HepG2 (cell line): ENCODE measurements around the gene NCOA7.

Experiments
- CCDC6 ChIP-seq: sonication (generic); formaldehyde crosslinking; IDR thresholded peaks from 2 replicates; pipeline ENCODE4 v1.8.1; 2022; ENCODE audit warnings: mild to moderate bottlenecking, missing genetic modification reagents, moderate library complexity
- ETV6 ChIP-seq: sonication (generic); formaldehyde crosslinking; conservative IDR thresholded peaks from 2 replicates; pipeline ENCODE4 v1.4.0; 2020; ENCODE audit warnings: missing genetic modification reagents
- FOXP4 ChIP-seq: sonication (generic); formaldehyde crosslinking; IDR thresholded peaks from 2 replicates; pipeline ENCODE4 v1.4.0; 2020; ENCODE audit warnings: missing genetic modification reagents
- POLR2A ChIP-seq, 2 experiments: IDR thresholded peaks; 2 replicates each; pipeline ENCODE4 v1.6.1; 2011; ENCODE audit warnings: low read depth in 2 of 2, low read length in 2 of 2, mild to moderate bottlenecking in 1 of 2, moderate library complexity in 1 of 2; ENCODE audit not compliant: insufficient read depth in 1 of 2
- SMAD1 ChIP-seq: sonication (generic); formaldehyde crosslinking; IDR thresholded peaks from 2 replicates; pipeline ENCODE4 v1.4.0; 2020; ENCODE audit warnings: missing genetic modification reagents, low read depth, mild to moderate bottlenecking, borderline replicate concordance
- ZBTB46 ChIP-seq: sonication (generic); formaldehyde crosslinking; IDR thresholded peaks from 2 replicates; pipeline ENCODE4 v1.4.0; 2020; ENCODE audit warnings: mild to moderate bottlenecking, missing genetic modification reagents, borderline replicate concordance
- ZBTB7B ChIP-seq: sonication (generic); formaldehyde crosslinking; IDR thresholded peaks from 2 replicates; pipeline ENCODE4 v1.4.0; 2020; ENCODE audit warnings: missing genetic modification reagents
- ZNF207 ChIP-seq: fragments of 450-650 bp; IDR thresholded peaks from 2 replicates; pipeline ENCODE4 v1.6.1; 2016; ENCODE audit warnings: antibody characterized with exemption, borderline replicate concordance
- ZNF326 ChIP-seq: sonication (generic); formaldehyde crosslinking; IDR thresholded peaks from 2 replicates; pipeline ENCODE4 v1.4.0; 2020; ENCODE audit warnings: missing genetic modification reagents, borderline replicate concordance
- ZNF710 ChIP-seq: sonication (generic); formaldehyde crosslinking; IDR thresholded peaks from 2 replicates; pipeline ENCODE4 v1.5.0; 2020; ENCODE audit warnings: mild to moderate bottlenecking, missing genetic modification reagents, borderline replicate concordance
- TF ChIP-seq, protein P1 (sequence below): sonication (generic); formaldehyde crosslinking; IDR thresholded peaks from 2 replicates; pipeline ENCODE4 v1.9.0; 2021; ENCODE audit warnings: missing genetic modification reagents, mild to moderate bottlenecking, borderline replicate concordance
- TF ChIP-seq, protein P2 (sequence below): sonication (generic); formaldehyde crosslinking; IDR thresholded peaks from 2 replicates; pipeline ENCODE4 v1.5.0; 2020; ENCODE audit warnings: mild to moderate bottlenecking, missing genetic modification reagents, moderate library complexity

DNA sequence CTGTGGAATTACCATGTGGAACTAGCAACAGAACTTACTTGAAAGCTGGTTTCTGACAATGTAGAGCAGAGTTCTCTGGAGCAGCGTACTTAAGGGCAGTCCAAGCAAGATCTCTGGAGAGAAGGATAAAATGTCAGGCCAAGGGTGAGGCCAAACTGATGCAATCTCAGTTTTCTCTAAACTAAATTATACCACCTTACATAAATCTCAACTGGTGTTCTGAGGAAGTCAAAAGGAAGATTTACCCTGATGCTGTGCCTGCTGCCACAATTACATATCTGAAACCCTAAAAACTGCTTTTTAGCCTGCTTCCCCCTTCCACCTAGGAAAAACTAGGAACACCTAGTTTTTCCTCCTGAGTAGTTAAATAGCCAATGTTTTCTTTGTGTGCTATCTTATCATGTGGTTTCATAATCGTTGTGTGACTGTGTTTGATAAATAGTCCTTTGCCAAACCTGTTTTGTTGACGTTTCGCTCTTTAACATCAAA, 28.1 kb downstream of the NCOA7 start:
- TF ChIP-seq, protein P1, sequence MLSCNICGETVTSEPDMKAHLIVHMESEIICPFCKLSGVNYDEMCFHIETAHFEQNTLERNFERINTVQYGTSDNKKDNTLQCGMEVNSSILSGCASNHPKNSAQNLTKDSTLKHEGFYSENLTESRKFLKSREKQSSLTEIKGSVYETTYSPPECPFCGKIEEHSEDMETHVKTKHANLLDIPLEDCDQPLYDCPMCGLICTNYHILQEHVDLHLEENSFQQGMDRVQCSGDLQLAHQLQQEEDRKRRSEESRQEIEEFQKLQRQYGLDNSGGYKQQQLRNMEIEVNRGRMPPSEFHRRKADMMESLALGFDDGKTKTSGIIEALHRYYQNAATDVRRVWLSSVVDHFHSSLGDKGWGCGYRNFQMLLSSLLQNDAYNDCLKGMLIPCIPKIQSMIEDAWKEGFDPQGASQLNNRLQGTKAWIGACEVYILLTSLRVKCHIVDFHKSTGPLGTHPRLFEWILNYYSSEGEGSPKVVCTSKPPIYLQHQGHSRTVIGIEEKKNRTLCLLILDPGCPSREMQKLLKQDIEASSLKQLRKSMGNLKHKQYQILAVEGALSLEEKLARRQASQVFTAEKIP (CRISPR knock-in tag), result no peak
- TF ChIP-seq CCDC6 (CRISPR knock-in tag) (no peak), ETV6 (CRISPR knock-in tag) (no peak), POLR2A (IDR thresholded peaks at IDR 0.05; ENCODE audit: insufficient read depth in 1 of 2, low read depth in 2 of 2, low read length in 2 of 2) (no peak), ZNF326 (CRISPR knock-in tag) (no peak), ZNF207 (no peak), SMAD1 (CRISPR knock-in tag) (no peak), ZBTB46 (CRISPR knock-in tag) (no peak), ZBTB7B (CRISPR knock-in tag) (no peak), FOXP4 (CRISPR knock-in tag) (no peak), ZNF710 (no peak)
- TF ChIP-seq, protein P2, sequence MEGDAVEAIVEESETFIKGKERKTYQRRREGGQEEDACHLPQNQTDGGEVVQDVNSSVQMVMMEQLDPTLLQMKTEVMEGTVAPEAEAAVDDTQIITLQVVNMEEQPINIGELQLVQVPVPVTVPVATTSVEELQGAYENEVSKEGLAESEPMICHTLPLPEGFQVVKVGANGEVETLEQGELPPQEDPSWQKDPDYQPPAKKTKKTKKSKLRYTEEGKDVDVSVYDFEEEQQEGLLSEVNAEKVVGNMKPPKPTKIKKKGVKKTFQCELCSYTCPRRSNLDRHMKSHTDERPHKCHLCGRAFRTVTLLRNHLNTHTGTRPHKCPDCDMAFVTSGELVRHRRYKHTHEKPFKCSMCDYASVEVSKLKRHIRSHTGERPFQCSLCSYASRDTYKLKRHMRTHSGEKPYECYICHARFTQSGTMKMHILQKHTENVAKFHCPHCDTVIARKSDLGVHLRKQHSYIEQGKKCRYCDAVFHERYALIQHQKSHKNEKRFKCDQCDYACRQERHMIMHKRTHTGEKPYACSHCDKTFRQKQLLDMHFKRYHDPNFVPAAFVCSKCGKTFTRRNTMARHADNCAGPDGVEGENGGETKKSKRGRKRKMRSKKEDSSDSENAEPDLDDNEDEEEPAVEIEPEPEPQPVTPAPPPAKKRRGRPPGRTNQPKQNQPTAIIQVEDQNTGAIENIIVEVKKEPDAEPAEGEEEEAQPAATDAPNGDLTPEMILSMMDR (CRISPR knock-in tag), result no peak
